Pancreas (tissue), 10 donors: ENCODE measurements around the gene PTK7. TPM values are rescaled to one million over a fixed set of nuclear protein-coding genes. Genes with fewer than 3 reads are reported as not detected.
A peak's percentile ranks its signal among the peaks of the same experiment; 100 is the strongest.

ENCODE experiments used
- ATAC-seq, 4 donors: fragments of 200-7000 bp; cut with Tn5 transposase; one replicate each; pipeline versions ENCODE4 v1.8.0 to v1.9.1; 2020; ENCODE audit warnings: mild to moderate bottlenecking in 4 of 4, moderate library complexity in 4 of 4
- DNase-seq, 6 donors: peaks; one replicate each; pipeline ENCODE4 v3.0.0-alpha.2; 2020
- FAIRE-seq: peaks from 2 replicates; lab custom pipeline; 2012; peaks lifted over from hg19 to GRCh38; lab: Jason Lieb, UNC
- H3K27ac ChIP-seq, 4 donors: fragments of 200-600 bp; sonication (generic); 1 replicate in 3 of 4; 2 replicates in 1 of 4; pipeline versions ENCODE4 v1.5.0 to v1.8.0; 2020
- H3K27me3 ChIP-seq, 4 donors: fragments of 200-600 bp; one replicate each; pipeline ENCODE4 v1.8.0; 2021
- H3K36me3 ChIP-seq, 3 donors: fragments of 200-600 bp; sonication (generic) in 1 of 3; one replicate each; pipeline versions ENCODE4 v1.5.0 to v1.8.0; 2020 to 2021
- H3K4me1 ChIP-seq, 3 donors: fragments of 200-600 bp; one replicate each; pipeline ENCODE4 v1.8.0; 2021
- H3K4me3 ChIP-seq, 4 donors: fragments of 200-600 bp; sonication (generic) in 2 of 4; one replicate each; pipeline versions ENCODE4 v1.5.0 to v1.8.0; 2020 to 2021
- H3K9me3 ChIP-seq, 4 donors: fragments of 200-600 bp; one replicate each; pipeline ENCODE4 v1.8.0; 2021
- CTCF ChIP-seq, 4 donors: fragments of 200-600 bp; sonication (generic) in 3 of 4; IDR thresholded peaks; one replicate each; pipeline versions ENCODE4 v1.5.0 to v1.8.0; 2021; ENCODE audit warnings: antibody characterized with exemption in 4 of 4
- WGBS, 2 donors: extraction: QIAGEN DNeasy Blood & Tissue Kit; methylation state at CpG; one replicate each; pipeline ENCODE4 v1.1.7; 2013; 5-methylcytosine and 5-hydroxymethylcytosine counted together
- intact Hi-C, 3 donors: fragments of 100-400 bp; cut with DNase I; formaldehyde crosslinking; loops; one replicate each; pipeline versions ENCODE4 v1.11.1 to v1.14.2; 2022
- polyA plus RNA-seq, 2 donors: library from polyadenylated mRNA; stranded (reverse); fragments of 200-250 nt; gene quantifications; one replicate each; pipeline ENCODE4 v1.2.3, GENCODE V29; 2013
- total RNA-seq, 6 donors: library from RNA; stranded (reverse); fragmentation: NEBNext Ultra II Directional in 4 of 6; extraction: Animal tissue kit (Norgen Biotek cat#: 25700) in 4 of 6; gene quantifications; one replicate each; pipeline versions ENCODE4 v1.2.1 to v1.2.4, GENCODE V29; 2021 to 2023
- donor health status: healthy with polysubstance abuse.
- donor health status: DM: no; HTN: no; CAD: no; lungs with moderate emphysema.
- donor health status: DM: no; HTN: no; CAD: no.
- donor health status: control.
- donor health status: control.
- donor health status: Bipolar disorder and iron deficiency.
- donor health status: DM: yes; HTN: yes; CAD: no.
- donor health status: DM: no; HTN: no; CAD: no.
- donor health status: DM: no; HTN: no; CAD: no.
- donor health status: DM: yes; HTN: yes; CAD: no.

The PTK7 gene
- total and polyA plus RNA-seq, 8 donors, result 9.8 to 44.2 (median 18.4) TPM

DNA sequence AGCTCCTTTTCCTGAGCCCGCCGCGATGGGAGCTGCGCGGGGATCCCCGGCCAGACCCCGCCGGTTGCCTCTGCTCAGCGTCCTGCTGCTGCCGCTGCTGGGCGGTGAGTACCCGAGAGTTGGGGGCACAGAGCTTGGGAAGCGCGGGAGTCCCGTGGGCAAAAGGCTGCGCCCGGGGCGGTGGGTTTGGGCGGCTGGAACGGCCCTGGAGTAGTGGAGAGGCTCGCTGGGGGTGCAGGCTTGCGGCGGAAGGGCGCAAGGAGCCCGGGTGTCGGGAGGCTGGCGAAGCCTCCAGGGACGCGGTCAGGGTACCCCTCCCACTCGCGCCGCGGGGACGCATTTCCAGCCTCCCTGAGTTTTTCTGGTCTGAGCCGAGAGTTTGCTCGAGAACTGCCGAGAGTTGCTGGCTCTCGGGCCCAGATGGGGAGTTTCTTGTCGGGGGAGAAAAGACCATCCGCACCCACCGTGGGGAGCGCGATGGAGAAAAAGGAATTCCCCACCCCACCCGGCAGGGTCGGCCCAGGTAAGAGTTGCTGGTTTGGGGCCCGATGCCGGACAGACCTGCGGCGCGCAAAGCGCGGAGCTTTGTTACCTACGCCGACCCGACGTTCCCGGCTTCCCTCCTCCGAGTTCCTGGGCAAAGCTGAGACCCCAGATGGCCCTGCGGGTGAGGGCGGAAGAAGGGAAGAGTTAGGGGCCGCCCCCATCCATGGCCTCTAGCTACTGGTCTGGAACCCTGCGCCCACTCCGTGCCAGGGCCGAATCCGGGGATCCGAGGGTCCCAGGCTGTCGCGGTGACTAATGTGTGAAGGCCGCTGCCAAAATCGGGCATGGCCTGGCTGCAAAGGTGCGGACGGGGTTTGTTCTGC, 584 bp downstream of the PTK7 start:
- peak overlapping the region; percentile 61 to 83 (median 68) for H3K4me3 ChIP-seq
- no peak for TF ChIP-seq CTCF (IDR thresholded peaks at IDR 0.05)
- intact Hi-C loops, result loop anchor here in 1 of 3 donors (10.0 kb wide), 1 partner anchor 58 kb away; no protein-coding TSS in a partner anchor
- 1% methylated on average over 62 to 72 of the region's 72 CpGs for WGBS, 2 donors
- no peaks in the 10 kb centered on the region for H3K9me3 ChIP-seq
- no peaks in the 10 kb centered on the region for H3K4me1 ChIP-seq
- H3K27ac ChIP-seq, result peak overlapping the region; percentile 1 to 53 (median 35)
- FAIRE-seq (no peak), ATAC-seq (peak; percentile 53 to 62 (median 55)), DNase-seq (peak in 5 of 6 donors; percentile 21 to 71 (median 49))
- H3K36me3 ChIP-seq, result no peaks in the 10 kb centered on the region
- no peaks in the 10 kb centered on the region for H3K27me3 ChIP-seq

DNA sequence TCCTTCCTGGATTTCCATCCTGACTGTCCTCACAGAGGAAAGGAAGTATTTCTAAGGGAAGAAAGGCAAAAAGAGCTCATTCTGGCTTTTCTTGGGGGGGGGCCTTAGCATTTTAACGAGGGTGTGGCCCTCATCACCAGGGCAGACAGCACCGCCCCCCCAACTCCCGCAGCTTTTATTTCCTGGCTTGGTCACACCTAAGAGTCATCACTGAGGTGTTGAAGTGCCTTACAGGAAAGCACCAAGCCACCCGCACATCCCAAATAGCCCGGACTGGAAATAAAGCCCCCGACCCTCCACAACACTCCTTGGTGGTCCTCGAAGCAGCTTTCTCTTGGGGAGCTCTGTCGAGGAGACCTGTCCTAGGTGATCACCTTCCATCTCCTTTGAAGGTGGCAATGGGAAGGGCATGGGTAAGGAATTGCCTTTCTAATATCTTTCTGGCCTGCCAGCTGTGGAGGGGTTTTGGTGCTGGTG, 1.3 kb downstream of the PTK7 start:
- intact Hi-C loops, result loop anchor here in 1 of 3 donors (10.0 kb wide), 1 partner anchor 57 kb away; no protein-coding TSS in a partner anchor
- ATAC-seq (peak in 1 of 4 donors; percentile 19), DNase-seq (no peak), FAIRE-seq (no peak)
- no peak overlapping the region for H3K27ac ChIP-seq
- H3K4me3 ChIP-seq, result peak overlapping the region; percentile 61 to 83 (median 68)
- WGBS, 2 donors, result 37 to 39% methylated on average over 8 of the region's 8 CpGs
- H3K36me3 ChIP-seq, result no peaks in the 10 kb centered on the region
- no peaks in the 10 kb centered on the region for H3K9me3 ChIP-seq
- H3K27me3 ChIP-seq, result no peaks in the 10 kb centered on the region
- no peaks in the 10 kb centered on the region for H3K4me1 ChIP-seq
- TF ChIP-seq CTCF (IDR thresholded peaks at IDR 0.05), result no peak

GRCh38 chr6:43077981-43078511, 1.9 kb downstream of the PTK7 start:
- no peak for TF ChIP-seq CTCF (IDR thresholded peaks at IDR 0.05)
- Histone ChIP-seq H3K4me1 (no peaks in the 10 kb centered on the region), H3K27ac (no peak overlapping the region), H3K27me3 (no peaks in the 10 kb centered on the region), H3K9me3 (no peaks in the 10 kb centered on the region), H3K36me3 (no peaks in the 10 kb centered on the region), H3K4me3 (no peak overlapping the region)
- intact Hi-C loops, result loop anchor here in 1 of 3 donors (10.0 kb wide), 1 partner anchor 57 kb away; no protein-coding TSS in a partner anchor
- DNase-seq (no peak), FAIRE-seq (no peak), ATAC-seq (no peak)
- 90 to 94% methylated on average over 6 of the region's 6 CpGs for WGBS, 2 donors

DNA sequence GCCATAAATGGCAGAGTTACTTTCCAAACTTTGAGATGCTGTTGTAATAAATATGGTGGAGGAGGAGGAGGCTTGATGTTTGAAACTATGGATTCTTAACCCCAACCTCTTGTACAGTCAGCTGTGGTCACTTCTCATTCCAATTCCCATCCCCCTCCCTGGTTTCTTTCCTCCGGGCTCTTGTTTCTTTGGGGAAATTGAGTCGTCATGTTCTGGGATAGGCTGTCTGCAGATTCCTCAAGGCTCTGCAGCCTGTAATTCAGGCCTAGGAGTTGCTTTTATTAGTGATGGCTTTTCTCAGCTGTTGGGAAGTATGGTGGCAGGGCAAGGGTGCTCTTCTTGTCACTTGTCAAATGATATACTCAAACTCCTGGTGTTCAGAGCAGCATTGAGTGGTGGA, 2.6 kb downstream of the PTK7 start:
- Histone ChIP-seq H3K27ac (no peak overlapping the region), H3K4me3 (no peak overlapping the region), H3K27me3 (no peaks in the 10 kb centered on the region), H3K36me3 (no peaks in the 10 kb centered on the region), H3K4me1 (no peaks in the 10 kb centered on the region), H3K9me3 (no peaks in the 10 kb centered on the region)
- DNase-seq (no peak), FAIRE-seq (no peak), ATAC-seq (no peak)
- 79 to 94% methylated on average over 2 of the region's 2 CpGs for WGBS, 2 donors
- intact Hi-C loops, result loop anchor here in 1 of 3 donors (10.0 kb wide), 1 partner anchor 56 kb away; no protein-coding TSS in a partner anchor
- TF ChIP-seq CTCF (IDR thresholded peaks at IDR 0.05), result no peak
